GM20431 (cell line): ENCODE data around the gene CA10.

Experiments
- in situ Hi-C: fragments of 300-500 bp; cut with MseI, MboI; formaldehyde crosslinking; loops from one replicate; pipeline ENCODE4 v1.15.0; 2020; ENCODE audit warnings: low sequenced_read_pairs; ENCODE audit not compliant: unreplicated experiment

The CA10 gene

DNA sequence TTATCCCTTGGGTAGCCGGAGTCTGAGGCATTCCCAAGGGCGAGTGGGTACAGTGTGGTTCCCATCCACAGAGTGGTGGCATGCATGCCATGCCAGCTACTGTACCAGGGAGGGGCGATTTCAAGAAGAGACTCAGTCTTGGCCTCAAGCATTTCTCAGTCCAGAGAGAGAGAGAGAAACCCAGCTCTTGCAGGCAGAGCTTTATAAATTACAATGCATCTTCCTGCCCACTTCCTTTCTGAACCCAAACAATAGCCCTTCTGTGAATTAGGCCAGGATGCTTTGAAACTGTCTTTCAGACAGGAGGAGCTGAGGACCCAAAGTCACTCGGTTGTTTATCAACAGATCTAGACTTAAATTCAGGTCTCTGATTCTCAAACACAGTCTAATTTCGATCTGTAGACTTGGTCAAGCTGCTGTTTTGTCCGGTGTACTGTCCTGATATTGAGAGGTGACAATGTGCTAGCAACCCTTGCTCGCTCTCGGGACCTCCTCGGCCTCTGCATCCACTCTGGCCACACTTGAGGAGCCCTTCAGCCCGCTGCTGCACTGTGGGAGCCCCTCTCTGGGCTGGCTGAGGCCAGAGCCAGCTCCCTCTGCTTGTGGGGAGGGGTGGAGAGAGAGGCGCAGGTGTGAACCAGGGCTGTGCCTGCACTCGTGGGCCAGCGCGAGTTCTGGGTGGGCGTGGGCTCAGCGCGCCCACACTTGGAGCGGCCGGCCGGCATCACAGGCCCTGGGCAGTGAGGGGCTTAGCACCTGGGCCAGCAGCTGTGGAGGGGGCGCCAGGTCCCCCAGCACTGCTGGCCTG is 490.2 kb downstream of the CA10 start:
- in situ Hi-C loops, result no loop called here

DNA sequence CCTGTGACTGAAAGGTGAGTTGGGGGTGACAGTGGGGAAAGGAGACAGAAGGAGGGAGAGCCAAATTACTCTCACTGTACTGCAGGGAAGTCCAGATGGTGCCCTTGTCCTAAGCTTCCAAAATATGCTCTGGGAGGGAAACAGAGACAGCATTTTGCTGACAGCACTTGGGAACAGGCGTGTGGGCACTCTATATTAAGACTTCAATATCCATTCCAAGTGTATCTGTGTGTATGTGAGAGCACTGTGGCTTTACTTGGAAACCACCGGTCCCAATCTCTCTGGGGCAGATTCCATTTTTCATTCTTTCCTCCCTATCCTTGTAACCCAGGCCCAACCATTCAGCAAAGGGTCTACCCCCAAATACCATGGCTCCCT is 490.8 kb downstream of the CA10 start:
- in situ Hi-C loops, result no loop called here

DNA sequence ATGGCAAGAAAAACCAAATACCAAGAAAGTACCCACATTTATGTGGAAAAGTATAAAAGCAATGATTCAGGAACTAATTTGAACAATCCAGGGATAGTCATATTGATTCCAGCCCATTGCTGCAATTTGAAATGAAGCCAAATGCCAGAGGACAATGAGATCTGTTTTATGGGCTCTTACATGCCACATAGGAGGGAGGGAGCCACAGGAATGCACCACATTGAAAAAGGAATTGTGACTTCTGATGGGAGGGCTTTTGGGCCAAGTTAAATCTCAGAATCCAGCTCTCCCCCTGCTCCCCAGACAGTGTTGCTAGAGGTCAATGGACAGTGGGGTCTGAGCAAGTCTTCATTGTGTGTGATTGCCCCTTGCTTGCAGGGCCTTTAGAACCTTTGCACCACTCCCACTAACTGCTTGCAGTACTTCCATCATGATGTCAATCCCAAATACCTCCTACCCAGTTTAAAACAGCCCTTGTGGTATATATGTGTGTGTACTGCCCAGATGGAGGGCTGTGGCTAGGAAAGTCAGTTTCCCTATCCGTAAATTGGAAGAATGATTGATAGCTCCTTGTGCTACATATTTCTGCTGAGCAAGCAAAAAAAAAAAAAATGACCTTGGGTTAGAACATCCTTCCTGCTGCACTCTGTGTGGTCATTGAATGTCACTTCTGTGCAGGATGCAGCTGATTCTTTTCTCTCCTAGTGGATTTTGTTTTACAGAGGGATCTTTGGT is 491.4 kb downstream of the CA10 start:
- in situ Hi-C loops, result no loop called here

DNA sequence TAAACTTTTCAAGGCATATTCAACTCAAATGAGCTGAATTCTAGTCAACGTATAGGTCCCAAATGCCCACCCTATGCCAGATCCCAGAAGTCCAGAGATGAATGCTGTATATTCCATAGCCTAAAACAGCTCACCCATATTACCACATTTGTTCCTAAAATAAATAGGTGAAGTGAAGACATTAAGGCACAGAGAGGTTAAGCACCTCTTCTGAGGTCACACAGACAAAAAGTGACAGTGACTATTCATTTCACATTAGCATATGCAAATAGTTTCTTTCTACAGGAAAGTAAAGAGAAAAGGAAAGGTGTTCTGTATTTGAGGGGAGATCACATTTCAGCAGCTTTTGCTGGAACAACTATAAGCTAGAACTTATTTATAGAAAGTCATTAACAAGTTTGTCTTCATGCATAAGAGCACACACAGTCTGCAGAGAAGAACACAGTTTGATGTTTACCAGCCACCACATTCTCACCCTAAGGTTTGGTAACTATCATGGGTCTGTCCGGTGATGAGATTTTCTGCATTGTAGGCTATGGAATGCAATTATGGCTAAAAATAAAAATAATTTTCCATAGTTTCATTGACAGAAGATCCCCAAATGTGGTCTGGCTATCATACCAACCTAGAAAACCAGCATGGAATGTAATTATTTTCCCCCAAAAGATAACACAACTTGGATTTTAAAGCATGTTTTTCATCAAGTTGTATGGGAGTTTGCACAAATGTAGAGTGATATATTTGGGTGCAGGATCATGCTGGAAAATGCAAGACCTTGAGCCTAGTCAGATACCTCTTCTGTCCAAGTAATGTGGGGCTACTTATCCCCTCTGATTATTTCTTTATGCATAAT is 496.1 kb downstream of the CA10 start:
- in situ Hi-C loops, result no loop called here

DNA sequence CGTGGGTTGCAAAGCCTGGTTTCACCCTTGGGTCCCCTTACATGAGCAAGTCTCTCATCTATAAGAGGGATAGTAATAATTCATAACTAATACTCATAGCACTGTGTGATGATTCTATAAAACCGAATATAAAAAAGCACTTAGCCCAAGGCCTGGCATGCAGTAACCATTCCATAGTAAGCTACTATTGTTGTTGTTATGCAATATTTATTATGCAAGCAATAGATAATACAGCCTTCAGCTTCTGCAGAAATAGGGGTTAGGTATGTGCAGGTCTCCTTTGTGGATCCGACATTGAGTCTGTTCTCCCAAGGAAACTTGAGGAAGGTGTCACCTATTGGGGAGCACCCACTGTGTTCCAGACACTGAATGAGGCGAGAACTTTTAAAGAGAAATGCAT is 497.1 kb downstream of the CA10 start:
- in situ Hi-C loops, result no loop called here

DNA sequence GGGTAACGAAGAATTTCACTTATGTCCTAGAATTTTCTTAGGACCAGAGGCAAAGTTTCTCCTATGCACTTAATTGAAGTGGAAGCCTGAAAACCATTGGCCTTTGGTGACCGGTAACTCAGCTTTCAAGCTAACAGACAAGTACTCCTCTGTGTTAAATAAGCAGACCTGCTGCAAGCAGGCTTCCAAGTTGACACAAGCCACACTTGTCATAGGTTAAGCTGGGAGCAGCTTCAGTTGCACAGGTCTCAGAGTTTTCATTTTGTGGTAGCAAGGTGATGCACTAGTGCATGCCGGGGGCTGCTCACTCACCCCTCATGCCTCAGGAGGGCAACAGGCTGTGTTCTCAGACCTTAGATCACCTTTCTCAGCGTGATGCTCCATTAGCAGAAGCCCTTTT is 498.2 kb downstream of the CA10 start:
- in situ Hi-C loops, result no loop called here

DNA sequence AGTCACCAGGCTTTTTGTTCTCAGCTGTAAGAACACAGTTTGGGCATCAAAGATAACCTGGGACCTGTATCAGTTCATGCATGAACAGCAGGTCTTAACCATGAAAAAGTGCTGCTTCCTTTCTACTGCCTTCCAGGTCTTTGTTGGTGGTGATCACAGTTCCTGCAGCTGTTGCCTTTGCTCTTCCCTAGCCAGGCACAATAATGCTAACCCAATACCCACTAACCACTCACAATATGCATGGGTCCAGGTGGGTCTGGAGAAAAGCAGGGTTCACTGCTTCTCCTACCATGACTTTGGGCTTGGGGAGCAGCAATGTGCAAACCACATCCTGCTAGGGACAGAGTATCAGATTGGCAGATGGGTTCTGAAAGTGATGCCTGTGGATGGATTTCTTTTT is 501.3 kb downstream of the CA10 start:
- in situ Hi-C loops, result no loop called here

DNA sequence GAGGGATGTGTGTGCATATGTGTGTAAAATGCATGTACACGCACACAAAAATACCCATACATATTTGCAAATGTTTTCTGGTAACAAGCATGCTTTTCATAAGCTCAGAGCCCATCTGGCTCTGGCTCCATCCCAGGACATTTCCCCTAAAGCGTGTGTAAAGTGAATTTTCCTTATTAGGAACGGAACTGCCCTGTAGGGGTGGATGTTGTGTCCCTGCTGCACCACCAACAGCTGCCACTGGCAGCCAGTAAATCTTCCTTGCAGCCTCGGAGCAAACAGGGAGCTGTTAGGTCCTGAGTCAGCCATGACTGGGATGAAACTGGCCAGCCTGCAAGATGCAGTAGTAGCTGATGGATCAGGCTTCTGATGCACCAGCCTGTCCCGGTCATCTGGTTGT is 504.6 kb downstream of the CA10 start:
- in situ Hi-C loops, result no loop called here

DNA sequence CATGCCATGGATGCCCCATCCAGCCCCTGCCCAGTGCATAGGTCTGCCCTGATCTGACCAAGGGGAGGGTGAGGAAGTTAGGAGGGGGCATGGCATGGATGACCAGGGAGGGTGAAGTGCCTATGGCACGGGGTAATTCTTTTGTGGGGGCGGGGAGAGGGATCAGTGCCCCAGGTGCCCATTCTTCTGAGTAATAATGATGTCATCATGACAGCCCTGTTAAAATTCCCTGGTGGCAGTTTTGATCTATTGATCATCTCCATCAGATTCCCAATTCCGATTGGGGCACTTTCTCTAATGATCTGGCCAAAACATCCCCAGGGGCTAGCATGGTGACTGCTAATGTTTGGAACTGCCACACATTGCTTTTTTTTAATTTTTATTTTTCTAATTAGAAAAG is 506.0 kb downstream of the CA10 start:
- in situ Hi-C loops, result no loop called here

DNA sequence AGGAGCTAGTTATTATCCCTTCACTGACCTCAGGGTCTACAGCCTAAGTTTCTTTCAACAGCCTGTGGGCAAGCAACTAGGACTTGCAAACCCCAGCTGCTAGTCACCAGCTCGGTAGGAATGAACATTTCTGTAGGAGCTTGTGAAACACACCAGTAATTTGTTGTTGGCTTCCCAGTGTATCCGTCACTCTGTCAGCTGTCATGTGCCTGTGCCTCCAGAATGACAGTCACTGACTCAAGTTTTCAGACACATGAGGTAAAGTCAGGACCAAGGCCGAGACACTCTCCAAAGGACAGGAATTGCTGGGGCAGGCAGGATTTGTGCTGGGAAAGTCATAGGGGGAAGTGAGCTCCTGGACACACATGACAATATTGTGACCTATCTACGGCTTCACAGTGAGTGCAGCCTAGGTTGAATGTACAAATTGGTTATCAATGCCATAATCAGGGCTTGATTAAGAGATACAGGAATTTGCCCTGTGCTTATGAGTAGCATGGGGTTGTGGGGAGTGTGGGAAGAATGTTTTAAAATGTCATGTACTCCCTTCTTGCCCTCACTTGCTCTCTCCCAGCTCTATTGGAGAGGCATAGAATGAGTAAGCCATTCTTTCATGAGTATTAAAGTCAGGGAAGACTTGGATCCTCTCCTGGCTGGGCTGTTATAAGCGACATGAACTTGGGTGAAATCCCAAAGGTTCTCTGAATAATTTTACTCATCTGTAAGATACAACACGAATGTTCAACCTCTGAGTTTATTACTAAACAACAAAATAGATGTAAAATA is 506.8 kb downstream of the CA10 start:
- in situ Hi-C loops, result no loop called here

DNA sequence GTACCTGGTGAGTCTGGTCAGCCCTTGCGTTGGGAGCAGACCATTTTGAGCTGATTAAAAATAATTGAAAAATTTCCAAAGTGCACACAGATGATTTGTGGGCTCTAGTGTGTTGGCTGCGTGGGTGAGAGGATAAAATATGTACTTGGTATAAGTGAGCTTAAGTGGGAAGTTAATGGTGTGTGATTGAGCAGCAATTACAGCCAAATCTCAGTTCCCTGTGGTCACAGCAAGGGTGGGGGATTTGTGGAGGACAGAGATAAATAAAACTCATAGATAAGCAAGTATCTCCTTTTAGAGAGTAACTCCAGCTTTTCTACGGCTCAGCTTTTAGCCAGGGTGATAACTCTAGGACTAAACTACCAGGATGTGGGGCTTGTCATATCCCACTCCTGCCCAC is 507.7 kb downstream of the CA10 start:
- in situ Hi-C loops, result no loop called here

DNA sequence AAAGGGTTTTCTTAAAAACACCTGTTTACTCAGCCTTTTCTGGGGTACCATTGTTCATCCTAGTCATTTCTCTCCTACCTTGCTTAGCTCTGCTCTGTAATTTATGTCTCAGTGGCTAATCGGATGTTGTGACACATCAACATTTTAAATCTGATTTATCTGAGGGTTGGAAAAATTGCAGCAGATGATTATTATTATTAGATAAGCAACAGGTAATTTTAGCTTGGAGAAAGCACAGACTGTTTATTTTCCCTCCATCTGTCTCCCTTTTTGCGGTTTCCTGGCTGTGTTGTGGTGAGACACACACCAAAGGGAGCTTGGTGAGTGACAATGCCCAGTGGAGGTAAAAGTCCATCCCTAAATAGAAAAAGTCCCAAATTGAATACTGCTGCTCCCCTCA is 508.3 kb downstream of the CA10 start:
- in situ Hi-C loops, result no loop called here

DNA sequence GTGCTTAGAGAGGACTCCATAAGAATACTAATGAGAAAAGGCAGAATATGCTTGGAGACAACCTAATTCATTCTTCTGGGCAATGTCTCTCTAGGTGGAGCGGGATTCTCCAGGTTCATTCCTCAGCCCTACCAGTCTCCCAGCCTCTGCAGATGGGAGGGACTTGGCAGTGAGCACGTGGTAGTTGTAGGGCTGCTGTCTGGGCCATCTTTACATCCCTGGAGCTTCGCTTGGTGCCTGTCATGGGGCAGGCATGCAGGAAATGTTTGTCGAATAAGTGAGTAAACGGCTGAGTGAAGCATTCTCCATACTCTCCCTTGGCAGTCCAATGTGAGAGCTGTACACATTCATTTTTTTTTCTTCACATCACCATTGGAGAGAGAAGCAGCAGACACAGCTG is 510.7 kb downstream of the CA10 start:
- in situ Hi-C loops, result no loop called here

DNA sequence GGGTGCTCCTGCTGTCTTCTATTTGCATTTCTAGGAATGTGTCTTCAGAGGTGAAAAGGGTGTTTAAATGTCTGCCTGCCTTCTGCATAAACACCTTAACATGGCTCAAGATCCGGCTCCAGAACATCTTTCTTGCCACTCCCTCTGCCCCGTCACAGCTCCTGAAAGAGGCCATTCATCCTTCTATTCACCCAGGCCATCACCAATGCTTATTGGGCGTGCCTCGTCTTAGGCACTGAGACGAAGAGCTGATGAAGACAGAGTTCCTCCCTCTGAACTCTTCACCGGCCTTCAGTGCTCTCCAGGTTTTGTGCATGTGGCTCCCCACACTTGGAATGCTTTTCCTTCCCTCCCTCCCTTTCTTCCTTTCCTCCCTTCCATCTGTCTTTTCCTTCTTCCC is 511.4 kb downstream of the CA10 start:
- in situ Hi-C loops, result no loop called here

DNA sequence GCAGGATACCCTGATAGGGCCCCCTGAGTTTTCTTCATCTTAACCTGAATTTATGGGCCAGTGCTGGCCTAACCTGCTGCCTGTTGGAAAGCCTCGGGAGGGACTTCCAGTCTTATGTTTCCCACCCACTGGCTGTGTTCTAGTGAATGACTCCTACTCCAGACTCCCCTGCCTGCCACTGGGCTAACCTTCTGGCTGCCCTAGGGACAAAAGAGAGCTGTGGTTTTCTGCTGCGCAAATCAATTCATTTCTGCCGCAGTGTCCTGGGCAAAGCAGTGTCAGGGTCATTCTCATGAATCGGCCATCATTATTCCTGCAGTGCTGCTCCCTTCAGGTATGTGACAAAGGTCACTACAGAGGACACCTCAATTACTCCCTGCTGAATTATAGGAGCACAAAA is 512.0 kb downstream of the CA10 start:
- in situ Hi-C loops, result no loop called here

DNA sequence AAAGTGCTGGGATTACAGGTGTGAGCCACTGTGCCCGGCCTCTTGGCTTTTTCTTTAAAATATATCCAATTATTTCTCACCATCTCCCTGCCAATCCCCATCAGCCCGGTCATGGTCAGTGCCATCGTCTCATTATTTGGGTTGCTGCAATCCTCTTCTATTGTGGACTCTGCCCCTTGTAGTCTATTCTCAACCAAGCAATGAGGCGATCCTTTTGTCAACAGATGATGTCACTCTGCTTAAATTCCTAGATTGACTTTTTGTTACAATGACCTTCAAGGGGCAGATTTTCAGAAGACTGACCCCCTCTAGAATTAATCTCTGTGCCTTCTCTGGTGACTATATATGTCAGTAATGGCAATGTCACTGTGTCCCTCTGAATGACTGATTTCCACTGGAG is 513.5 kb downstream of the CA10 start:
- in situ Hi-C loops, result no loop called here

DNA sequence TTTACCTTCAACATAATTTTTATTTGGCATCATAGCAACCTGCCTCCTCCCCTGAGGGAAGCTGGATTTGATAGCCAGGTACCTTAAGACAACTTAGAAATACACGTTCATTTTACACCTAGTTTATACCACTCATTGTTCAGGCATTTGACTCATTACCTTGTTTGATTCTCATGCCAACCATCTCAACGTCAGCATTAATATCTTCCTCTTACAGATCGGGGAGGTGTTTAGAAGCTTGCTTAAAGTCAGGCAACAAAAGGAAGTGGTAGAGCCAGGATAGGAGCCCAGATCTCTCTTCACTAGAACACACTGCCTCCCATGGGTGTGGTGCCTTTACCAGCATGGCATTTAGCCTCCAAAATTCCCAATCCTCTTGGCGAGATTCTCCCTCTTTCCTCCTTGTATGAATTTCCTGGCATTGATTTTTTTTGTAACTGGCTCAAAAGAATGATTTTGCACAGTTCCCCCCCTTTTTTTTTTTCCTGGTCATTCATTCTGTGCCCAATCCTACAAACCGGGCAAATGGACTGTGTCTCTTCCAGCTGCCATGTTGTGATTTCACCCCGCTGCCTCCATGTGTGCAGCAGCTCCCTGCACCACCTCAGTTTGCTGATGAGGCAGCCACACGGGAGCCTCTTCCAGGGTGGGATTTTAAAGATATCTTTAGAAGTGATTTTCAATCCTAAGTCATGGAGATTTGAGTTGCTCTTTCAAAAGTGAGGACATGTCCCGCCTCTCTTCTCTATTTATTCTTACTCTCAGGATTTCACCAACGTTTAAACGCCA is 514.6 kb downstream of the CA10 start:
- in situ Hi-C loops, result no loop called here

DNA sequence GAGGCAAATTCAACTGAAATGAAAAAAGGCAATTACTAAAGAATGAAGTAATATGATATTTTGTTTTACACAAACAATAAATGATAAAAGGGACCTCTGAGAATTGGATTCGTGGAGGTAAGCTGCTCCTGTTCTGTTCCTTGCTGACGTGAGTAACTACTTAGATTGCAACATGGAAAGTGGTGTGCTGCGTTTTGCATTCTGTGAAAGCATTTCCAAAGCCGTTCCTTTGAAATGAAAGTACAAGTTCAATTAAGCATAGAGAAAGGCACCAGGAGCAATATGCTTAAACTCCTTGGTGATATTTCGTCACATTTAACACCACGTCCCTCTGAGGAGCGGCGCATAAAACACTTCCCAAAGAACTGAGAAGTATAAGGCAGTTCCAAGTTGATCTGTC is 516.5 kb downstream of the CA10 start:
- in situ Hi-C loops, result no loop called here

DNA sequence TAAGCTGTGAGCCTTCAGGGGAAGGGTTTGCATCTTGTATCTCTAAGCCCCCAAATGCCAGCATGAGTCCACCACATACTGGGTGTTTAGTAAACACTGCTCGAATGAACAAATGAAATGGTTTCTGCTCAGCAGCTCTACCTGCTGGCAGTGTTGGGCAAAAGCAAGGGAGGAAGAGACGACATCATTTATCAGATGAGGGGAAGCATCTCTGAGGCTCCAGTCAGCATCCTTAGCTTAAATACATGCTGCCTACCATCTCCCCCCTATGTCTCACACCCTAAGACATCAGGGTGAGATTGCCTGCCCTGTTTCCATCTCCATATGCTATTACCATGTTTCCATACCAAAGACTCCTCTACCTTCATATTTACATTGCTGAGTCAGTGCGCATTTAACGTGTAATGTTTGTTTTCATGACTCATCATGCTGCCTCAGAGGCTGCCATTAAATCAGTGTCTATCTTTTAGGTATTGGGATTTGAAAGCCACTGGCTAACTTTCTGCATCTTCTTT is 518.3 kb downstream of the CA10 start:
- in situ Hi-C loops, result no loop called here
